GM18858 (cell line): ENCODE results near the gene PDXDC1.
"Not testable (repeated sequence)": the region's sequence is repeated elsewhere in the genome, so short reads cannot be mapped to it uniquely, and the experiment has no call there.

Source experiments
- ATAC-seq: cut with Tn5 transposase; IDR thresholded peaks from one replicate; pipeline ENCODE4 v1.9.1; 2021; ENCODE audit not compliant: unreplicated experiment

The PDXDC1 gene, protein sequence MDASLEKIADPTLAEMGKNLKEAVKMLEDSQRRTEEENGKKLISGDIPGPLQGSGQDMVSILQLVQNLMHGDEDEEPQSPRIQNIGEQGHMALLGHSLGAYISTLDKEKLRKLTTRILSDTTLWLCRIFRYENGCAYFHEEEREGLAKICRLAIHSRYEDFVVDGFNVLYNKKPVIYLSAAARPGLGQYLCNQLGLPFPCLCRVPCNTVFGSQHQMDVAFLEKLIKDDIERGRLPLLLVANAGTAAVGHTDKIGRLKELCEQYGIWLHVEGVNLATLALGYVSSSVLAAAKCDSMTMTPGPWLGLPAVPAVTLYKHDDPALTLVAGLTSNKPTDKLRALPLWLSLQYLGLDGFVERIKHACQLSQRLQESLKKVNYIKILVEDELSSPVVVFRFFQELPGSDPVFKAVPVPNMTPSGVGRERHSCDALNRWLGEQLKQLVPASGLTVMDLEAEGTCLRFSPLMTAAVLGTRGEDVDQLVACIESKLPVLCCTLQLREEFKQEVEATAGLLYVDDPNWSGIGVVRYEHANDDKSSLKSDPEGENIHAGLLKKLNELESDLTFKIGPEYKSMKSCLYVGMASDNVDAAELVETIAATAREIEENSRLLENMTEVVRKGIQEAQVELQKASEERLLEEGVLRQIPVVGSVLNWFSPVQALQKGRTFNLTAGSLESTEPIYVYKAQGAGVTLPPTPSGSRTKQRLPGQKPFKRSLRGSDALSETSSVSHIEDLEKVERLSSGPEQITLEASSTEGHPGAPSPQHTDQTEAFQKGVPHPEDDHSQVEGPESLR

GRCh38 chr16:14974656-14975417 is at the start of gene PDXDC1:
TSS of gene PDXDC1 (plus strand) at chr16:14975026. CDS start at chr16:14975200, 174 bp downstream.
- ATAC-seq: peak; percentile 78

- not testable (repeated sequence) for ATAC-seq
These were observed 46.6 kb upstream of the PDXDC1 start for GRCh38 chr16:14928064-14928714.

- not testable (repeated sequence) for ATAC-seq
These were observed 45.6 kb upstream of the PDXDC1 start for GRCh38 chr16:14929176-14929575.

GRCh38 chr16:14930246-14930645 is 44.6 kb upstream of the PDXDC1 start:
- not testable (repeated sequence) for ATAC-seq

DNA sequence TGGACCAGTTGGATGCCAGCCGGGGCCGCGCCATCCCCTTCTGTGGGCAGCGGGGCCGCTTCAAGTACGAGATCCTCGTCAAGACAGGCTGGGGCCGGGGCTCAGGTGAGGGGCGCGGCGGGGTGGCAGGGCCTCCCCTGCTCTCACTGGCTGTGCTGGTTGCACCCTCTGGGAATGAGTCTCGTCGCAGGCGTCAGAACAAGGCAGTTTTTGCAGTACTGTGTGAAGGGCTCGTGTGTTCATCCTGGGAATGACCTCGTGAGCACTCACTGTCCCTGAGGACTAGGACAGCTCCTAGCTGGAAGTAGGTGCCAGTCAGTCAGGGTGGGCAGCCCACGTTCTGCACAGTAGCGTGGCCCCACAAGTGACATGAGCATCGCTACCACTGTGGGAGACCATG is 43.9 kb upstream of the PDXDC1 start:
- ATAC-seq: not testable (repeated sequence)

DNA sequence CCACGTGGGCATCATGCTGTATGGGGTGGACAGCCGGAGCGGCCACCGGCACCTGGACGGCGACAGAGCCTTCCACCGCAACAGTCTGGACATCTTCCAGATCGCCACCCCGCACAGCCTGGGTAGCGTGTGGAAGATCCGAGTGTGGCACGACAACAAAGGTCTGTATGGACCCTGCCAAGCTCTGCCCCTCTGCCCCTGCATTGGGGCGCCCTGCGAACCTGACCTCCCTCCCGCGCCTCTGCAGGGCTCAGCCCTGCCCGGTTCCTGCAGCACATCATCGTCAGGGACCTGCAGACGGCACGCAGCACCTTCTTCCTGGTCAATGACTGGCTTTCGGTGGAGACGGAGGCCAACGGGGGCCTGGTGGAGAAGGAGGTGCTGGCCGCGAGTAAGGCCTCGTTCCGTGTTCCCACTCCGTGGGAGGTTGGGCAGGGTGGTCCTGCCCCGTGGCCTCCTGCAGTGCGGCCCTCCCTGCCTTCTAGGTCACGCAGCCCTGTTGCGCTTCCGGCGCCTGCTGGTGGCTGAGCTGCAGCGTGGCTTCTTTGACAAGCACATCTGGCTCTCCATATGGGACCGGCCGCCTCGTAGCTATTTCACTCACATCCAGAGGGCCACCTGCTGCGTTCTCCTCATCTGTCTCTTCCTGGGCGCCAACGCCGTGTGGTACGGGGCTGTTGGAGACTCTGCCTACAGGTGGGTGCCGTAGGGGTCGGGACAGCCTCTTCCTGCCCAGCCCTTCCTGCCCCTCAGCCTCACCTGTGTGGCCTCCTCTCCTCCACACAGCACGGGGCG is 42.0 kb upstream of the PDXDC1 start:
- ATAC-seq: not testable (repeated sequence)

DNA sequence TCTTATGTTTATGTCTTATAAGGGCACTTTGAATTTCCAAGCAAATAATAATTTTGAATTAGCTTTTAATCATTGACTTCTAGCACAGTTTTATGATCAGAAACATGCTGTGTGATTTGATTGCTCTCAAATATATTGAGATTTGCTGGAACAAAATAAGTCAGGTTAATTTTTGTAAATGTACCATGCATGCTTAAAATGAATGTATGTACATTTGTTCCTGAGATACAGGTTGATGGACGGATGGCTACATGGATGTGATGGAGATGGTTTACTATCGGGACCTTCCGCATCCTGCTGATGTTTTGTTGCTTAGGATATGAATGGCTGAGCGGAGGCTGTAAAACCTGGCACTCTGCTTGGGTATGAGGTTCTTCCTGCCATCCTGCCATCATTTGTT is 37.7 kb upstream of the PDXDC1 start, which contains the start of gene NPIPA1:
NPIPA1 (plus strand) TSS at position 301 of the 400 bp plus-strand sequence; CDS start at position 301, 0 bp downstream.
- ATAC-seq: not testable (repeated sequence)

DNA sequence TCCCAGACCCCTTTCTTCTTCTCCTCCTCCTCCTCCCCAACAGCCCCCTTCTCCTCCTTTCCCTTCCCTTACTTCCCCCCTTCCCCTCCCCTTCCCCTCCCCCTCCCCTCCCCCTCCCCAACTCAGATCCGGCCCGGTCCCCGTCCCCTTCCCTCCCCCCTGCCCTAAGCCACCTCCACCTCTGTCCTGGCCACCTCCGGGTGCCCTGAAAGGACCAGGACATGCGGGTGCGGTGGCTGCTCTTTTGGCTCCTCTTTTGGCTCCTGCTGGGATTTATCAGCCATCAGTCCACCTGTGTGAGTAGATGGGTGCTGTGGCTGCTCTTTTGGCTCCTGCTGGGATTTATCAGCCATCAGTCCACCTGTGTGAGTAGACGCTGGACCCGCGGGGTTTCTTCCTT is 36.8 kb upstream of the PDXDC1 start:
- not testable (repeated sequence) for ATAC-seq

DNA sequence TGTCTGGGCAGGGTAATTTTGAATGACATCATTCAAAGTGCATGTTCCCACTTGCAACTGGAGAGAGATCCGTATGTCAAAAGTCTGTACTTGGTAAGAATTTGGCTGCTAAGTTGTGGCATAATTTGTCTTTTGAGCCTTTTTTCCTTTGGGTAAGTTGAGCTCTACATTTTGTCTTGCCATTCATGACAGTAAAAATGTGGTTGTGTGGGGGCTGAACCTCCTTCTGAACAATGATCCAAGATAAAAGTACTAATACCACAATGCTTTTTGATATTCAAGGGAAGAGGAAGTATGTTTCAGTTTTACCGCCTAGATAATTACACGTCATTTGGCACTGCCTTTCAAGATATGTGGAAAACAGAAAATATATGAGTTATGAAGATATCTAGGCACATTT is 32.1 kb upstream of the PDXDC1 start:
- ATAC-seq: not testable (repeated sequence)

DNA sequence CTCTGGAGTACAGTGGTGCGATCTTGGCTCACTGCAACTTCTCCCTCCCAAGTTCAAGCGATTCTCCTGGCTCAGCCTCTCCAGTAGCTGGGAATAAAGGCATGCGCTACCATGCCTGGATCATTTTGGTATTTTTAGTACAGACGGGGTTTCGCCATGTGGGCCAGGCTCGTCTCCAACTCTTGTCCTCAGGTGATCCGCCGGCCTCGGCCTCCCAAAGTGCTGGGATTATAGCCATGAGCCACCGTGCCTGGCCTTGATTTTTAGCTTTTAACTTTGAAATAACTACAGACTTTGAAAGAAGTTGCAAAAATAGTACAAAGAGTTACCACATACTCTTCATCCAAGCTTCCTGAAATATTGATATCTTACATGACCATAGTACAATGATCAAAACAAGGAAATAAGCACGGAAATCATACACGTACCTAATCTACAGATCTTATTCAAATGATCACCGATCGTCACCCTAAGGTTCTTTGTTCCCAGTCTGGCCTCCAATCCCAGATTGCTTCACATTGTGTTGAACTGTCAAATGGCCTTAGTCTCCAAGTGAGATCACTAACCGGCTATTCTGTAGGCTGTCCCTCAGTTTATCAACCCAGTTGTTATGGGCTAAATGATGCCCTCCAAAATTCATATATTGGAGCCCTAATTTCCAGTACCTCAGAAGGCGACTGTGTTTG is 19.1 kb upstream of the PDXDC1 start:
- no peak for ATAC-seq

GRCh38 chr16:14957576-14958322 is 17.1 kb upstream of the PDXDC1 start:
- ATAC-seq: no peak

- no peak for ATAC-seq
These were observed 16.6 kb upstream of the PDXDC1 start for GRCh38 chr16:14958323-14958600.

GRCh38 chr16:14958970-14959369 is 15.9 kb upstream of the PDXDC1 start:
- no peak for ATAC-seq

- ATAC-seq: no peak
These were observed 13.2 kb upstream of the PDXDC1 start for GRCh38 chr16:14961405-14962186.

GRCh38 chr16:14963281-14964173 is 11.3 kb upstream of the PDXDC1 start:
- no peak for ATAC-seq

DNA sequence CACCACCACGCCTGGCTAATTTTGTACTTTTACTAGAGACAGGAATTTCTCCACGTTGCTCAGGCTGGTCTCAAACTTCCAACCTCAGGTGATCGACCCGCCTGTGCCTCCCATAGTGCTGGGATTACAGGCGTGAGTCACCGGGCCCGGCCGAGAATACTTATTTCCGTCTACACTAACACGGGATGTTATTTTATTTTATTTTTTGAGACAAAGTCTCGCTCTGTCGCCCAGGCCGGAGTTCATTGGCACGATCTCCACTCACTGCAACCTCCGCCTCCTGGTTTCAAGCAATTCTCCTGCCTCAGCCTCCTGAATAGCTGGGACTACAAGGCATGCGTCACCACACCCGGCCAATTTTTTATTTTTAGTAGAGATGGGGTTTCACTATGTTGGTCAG is 9.5 kb upstream of the PDXDC1 start:
- no peak for ATAC-seq

DNA sequence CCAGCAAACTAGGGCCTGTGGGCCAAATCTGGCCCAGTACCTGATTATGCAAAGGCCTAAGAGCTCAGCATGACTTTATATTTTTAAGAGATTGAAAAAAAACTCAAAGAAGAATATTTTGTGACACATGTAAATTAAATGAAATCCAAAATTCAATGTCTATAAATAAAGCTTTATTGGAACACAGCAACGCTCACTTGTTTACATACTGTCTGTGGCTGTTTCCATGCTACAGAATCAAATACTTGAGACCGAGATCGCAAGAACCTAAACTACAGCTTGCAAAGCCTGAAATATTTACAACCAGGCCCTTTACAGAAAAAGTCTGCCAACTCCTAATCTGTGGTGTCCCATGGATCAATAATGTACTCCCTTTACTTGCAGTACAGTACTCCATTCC is 5.0 kb upstream of the PDXDC1 start:
- not testable (repeated sequence) for ATAC-seq
